Measurements from ENCODE around the gene MPP1.

DNA sequence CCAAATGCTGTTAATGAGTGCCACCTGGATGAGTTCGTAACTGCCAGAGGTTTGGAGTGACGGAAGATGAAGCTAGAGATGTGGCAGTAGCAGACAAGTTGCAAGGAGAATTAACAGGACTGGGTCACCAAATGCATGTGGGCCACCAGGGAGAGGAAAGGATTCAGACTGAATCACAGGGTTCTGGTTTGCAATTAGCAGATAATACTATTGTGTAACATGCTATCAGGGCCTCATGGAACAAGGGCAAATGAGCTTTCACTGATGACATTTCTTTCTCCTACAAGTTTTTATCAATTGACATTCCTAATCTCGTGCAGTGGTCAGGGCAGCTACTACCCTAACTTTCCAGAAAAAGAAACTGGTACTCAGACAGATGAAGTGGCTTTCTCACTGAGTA is 75.8 kb downstream of the MPP1 start:
- no peak for TF ChIP-seq TAF1 (IDR thresholded peaks at IDR 0.05; ENCODE audit: low read depth)
- TF ChIP-seq MAX (IDR thresholded peaks at IDR 0.05): no peak
- TF ChIP-seq, protein P1, sequence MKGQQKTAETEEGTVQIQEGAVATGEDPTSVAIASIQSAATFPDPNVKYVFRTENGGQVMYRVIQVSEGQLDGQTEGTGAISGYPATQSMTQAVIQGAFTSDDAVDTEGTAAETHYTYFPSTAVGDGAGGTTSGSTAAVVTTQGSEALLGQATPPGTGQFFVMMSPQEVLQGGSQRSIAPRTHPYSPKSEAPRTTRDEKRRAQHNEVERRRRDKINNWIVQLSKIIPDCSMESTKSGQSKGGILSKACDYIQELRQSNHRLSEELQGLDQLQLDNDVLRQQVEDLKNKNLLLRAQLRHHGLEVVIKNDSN (IDR thresholded peaks at IDR 0.05): no peak
- no peak for TF ChIP-seq EP300 (IDR thresholded peaks at IDR 0.05; ENCODE audit: borderline replicate concordance)
- TF ChIP-seq CREB1 (IDR thresholded peaks at IDR 0.05; ENCODE audit: low read depth): no peak
- TF ChIP-seq CEBPB (IDR thresholded peaks at IDR 0.05): no peak
- no peak for TF ChIP-seq EGR1 (IDR thresholded peaks at IDR 0.05)
- no peak for TF ChIP-seq REST (IDR thresholded peaks at IDR 0.05; ENCODE audit: low read depth)
- no peak for TF ChIP-seq TCF12 (IDR thresholded peaks at IDR 0.05; ENCODE audit: low read depth)
- TF ChIP-seq TEAD4 (IDR thresholded peaks at IDR 0.05): no peak
- TF ChIP-seq YY1 (IDR thresholded peaks at IDR 0.05; ENCODE audit: low read depth): no peak
- TF ChIP-seq RAD21 (IDR thresholded peaks at IDR 0.05; ENCODE audit: low read depth): no peak
- TF ChIP-seq ZBTB7A (IDR thresholded peaks at IDR 0.05; ENCODE audit: low read depth): no peak
